HG03558 (cell line): ENCODE measurements around the gene SETD1A.
A peak's percentile ranks its signal among the peaks of the same experiment; 100 is the strongest.

ENCODE experiments used
- ATAC-seq: cut with Tn5 transposase; IDR thresholded peaks from one replicate; pipeline ENCODE4 v1.9.1; 2021; ENCODE audit warnings: moderate number of reproducible peaks; ENCODE audit not compliant: unreplicated experiment; ENCODE audit errors: extremely low read depth

Gene SETD1A

GRCh38 chr16:30957456-30958174 lies at the start of gene SETD1A:
Gene SETD1A, plus strand, starts transcription at chr16:30957754. Its CDS starts 978 bp downstream, at chr16:30958732.
- no peak for ATAC-seq

GRCh38 chr16:30910427-30911029 lies 47.0 kb upstream of the SETD1A start:
- no peak for ATAC-seq

GRCh38 chr16:30912794-30913412 lies 44.7 kb upstream of the SETD1A start:
- ATAC-seq, result no peak

GRCh38 chr16:30914830-30915229 lies 42.7 kb upstream of the SETD1A start:
- ATAC-seq, result no peak

GRCh38 chr16:30918614-30919013 lies 38.9 kb upstream of the SETD1A start:
- ATAC-seq, result no peak

GRCh38 chr16:30920891-30921290 lies 36.7 kb upstream of the SETD1A start:
- ATAC-seq, result no peak

- ATAC-seq, result no peak
Measured at GRCh38 chr16:30921459-30921747, 36.2 kb upstream of the SETD1A start.

- ATAC-seq, result no peak
Measured at GRCh38 chr16:30921748-30922419, 35.7 kb upstream of the SETD1A start.

GRCh38 chr16:30922420-30922959 lies 35.1 kb upstream of the SETD1A start:
- ATAC-seq, result peak; percentile 56

- peak; percentile 43 for ATAC-seq
Measured at GRCh38 chr16:30922960-30923535, 34.5 kb upstream of the SETD1A start.

GRCh38 chr16:30923554-30924075 lies 33.9 kb upstream of the SETD1A start, which contains the start of gene FBXL19:
Gene FBXL19, plus strand, starts transcription at chr16:30923572. Its CDS starts 2,183 bp downstream, at chr16:30925755.
- no peak for ATAC-seq

GRCh38 chr16:30924076-30924912 lies 33.3 kb upstream of the SETD1A start:
- no peak for ATAC-seq

GRCh38 chr16:30924913-30925631 lies 32.5 kb upstream of the SETD1A start:
- no peak for ATAC-seq

- no peak for ATAC-seq
Measured at GRCh38 chr16:30925632-30925987, 31.9 kb upstream of the SETD1A start.

GRCh38 chr16:30925995-30926811 lies 31.4 kb upstream of the SETD1A start:
- ATAC-seq, result no peak

GRCh38 chr16:30926937-30927788 lies 30.4 kb upstream of the SETD1A start:
- no peak for ATAC-seq

GRCh38 chr16:30927789-30928378 lies 29.7 kb upstream of the SETD1A start:
- ATAC-seq, result no peak
